Right cardiac atrium (tissue), 5 donors: ENCODE measurements around the gene CTAGE8. TPM values are rescaled to one million over a fixed set of nuclear protein-coding genes. Genes with fewer than 3 reads are reported as not detected.
"Not testable (repeated sequence)": the region's sequence is repeated elsewhere in the genome, so short reads cannot be mapped to it uniquely, and the experiment has no call there.

Experiments used
- ATAC-seq, 2 donors: fragments of 200-7000 bp; cut with Tn5 transposase; one replicate each; pipeline versions ENCODE4 v1.8.0 to v1.9.1; 2020; ENCODE audit warnings: moderate library complexity in 2 of 2, mild to moderate bottlenecking in 1 of 2
- DNase-seq, 3 donors: peaks; one replicate each; pipeline ENCODE4 v3.0.0-alpha.2; 2020
- H3K27ac ChIP-seq: one replicate; pipeline ENCODE4 v1.5.1; 2013; ENCODE audit warnings: mild to moderate bottlenecking, low read length, control low read depth, moderate library complexity
- H3K27me3 ChIP-seq: one replicate; pipeline ENCODE4 v1.6.1; 2013; ENCODE audit not compliant: control insufficient read depth, insufficient read depth
- H3K4me1 ChIP-seq: one replicate; pipeline ENCODE4 v1.6.1; 2013; ENCODE audit warnings: low read length; ENCODE audit not compliant: control insufficient read depth, insufficient read depth
- H3K4me3 ChIP-seq: one replicate; pipeline ENCODE4 v1.5.1; 2013; ENCODE audit warnings: low read length, control low read depth
- H3K9me3 ChIP-seq: one replicate; pipeline ENCODE4 v1.6.1; 2013; ENCODE audit warnings: low read length; ENCODE audit not compliant: control insufficient read depth
- WGBS: extraction: QIAGEN DNeasy Blood & Tissue Kit; methylation state at CpG from one replicate; pipeline ENCODE4 v1.1.7; 2013; 5-methylcytosine and 5-hydroxymethylcytosine counted together
- intact Hi-C, 4 donors: fragments of 100-400 bp; cut with DNase I; formaldehyde crosslinking; loops; one replicate each; pipeline versions ENCODE4 v1.11.0 to v1.14.0; 2022 to 2023
- polyA plus RNA-seq: library from polyadenylated mRNA; stranded (reverse); fragments of 200-250 nt; gene quantifications from one replicate; pipeline ENCODE4 v1.2.3, GENCODE V29; 2013
- total RNA-seq, 4 donors: library from RNA; stranded (reverse); fragmentation: NEBNext Ultra II Directional; extraction: Animal tissue kit (Norgen Biotek cat#: 25700); gene quantifications; one replicate each; pipeline ENCODE4 v1.2.1, GENCODE V29; 2021
- donor health status: healthy with polysubstance abuse.
- donor health status: DM: no; HTN: yes; CAD: no.
- donor health status: DM: no; HTN: no; CAD: no.
- donor health status: DM: no; HTN: yes; CAD: no; lungs with severe emphysema.
- donor health status: DM: yes; HTN: yes; CAD: no.

CTAGE8 gene
- total and polyA plus RNA-seq, 5 donors = 0.14 to 0.91 (median 0.28) TPM

- H3K4me1 ChIP-seq, H3K9me3 ChIP-seq, DNase-seq, ATAC-seq, intact Hi-C loops, H3K27ac ChIP-seq, H3K27me3 ChIP-seq, H3K4me3 ChIP-seq: not testable (repeated sequence)
- 71% methylated on average over 3 of the region's 4 CpGs for WGBS
Observed at GRCh38 chr7:144226866-144227265, 42.2 kb downstream of the CTAGE8 start.

DNA sequence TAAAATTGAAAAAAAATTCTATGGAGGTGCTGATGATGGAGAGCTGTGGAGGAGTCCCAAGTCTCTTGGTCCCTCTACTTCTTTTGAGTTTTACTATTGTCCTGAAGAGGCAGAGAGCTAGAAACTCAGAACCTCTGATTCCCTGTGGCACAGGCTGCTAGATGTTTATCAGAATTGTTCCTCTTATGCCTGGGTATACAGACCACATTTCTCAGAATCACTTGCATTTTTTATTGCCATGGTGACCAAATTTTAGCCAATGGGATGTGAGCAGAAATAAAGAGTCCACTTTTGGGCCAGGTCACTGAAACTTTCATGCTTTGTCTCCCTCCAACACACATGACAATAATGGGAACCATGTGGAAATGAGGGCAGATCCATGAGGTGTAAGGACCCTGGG lies 45.4 kb downstream of the CTAGE8 start:
- DNase-seq, ATAC-seq, intact Hi-C loops, H3K9me3 ChIP-seq, H3K27me3 ChIP-seq, H3K4me3 ChIP-seq, H3K4me1 ChIP-seq, H3K27ac ChIP-seq: not testable (repeated sequence)

GRCh38 chr7:144220531-144220930 lies 48.6 kb downstream of the CTAGE8 start:
- DNase-seq, H3K4me1 ChIP-seq, H3K27me3 ChIP-seq, ATAC-seq, intact Hi-C loops, H3K9me3 ChIP-seq, H3K27ac ChIP-seq, H3K4me3 ChIP-seq: not testable (repeated sequence)

DNA sequence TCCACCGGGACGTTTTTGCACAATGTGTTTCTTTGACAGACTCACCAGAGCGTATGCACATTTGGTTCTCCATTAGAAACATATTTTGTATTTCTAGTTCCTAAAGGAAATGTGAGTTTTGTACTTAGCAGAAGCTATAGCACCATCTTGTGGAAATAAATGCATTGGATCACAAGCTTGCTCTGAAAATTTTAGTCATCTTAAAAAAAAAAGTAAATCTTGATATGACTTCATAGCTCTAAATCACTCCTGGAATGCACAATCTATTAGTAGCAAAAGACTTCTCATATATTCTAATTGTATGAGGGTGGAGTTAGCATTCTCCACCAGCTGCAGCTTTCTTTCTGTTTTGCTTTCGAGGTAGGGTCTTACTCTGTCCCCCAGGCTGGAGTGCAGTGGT lies 49.9 kb downstream of the CTAGE8 start:
- H3K27ac ChIP-seq, H3K4me3 ChIP-seq, H3K27me3 ChIP-seq, H3K4me1 ChIP-seq, H3K9me3 ChIP-seq, DNase-seq, intact Hi-C loops: not testable (repeated sequence)
- peak in 1 of 2 donors; percentile 19 for ATAC-seq
- no CpG with 5 or more reads among the region's 4 CpGs for WGBS

- peak in 1 of 3 donors; percentile 9 for DNase-seq
- WGBS = 99% methylated on average over 1 of the region's 1 CpG
- H3K27ac ChIP-seq, H3K4me3 ChIP-seq, ATAC-seq, intact Hi-C loops, H3K4me1 ChIP-seq, H3K9me3 ChIP-seq, H3K27me3 ChIP-seq: not testable (repeated sequence)
Observed at GRCh38 chr7:144218581-144218980, 50.5 kb downstream of the CTAGE8 start.

- DNase-seq, intact Hi-C loops: not testable (repeated sequence)
- peak in 1 of 2 donors; percentile 27 for ATAC-seq
Observed at GRCh38 chr7:144217200-144217599, 51.9 kb downstream of the CTAGE8 start.

More at GRCh38 chr7:144217200-144217599, 51.9 kb downstream of the CTAGE8 start:
- H3K4me1 ChIP-seq, H3K27me3 ChIP-seq, H3K9me3 ChIP-seq, H3K27ac ChIP-seq, H3K4me3 ChIP-seq: not testable (repeated sequence)

Other genes with a start within 250 kb of the CTAGE8 start
- gene OR2A5, start 220.3 kb downstream of the CTAGE8 start, total RNA-seq = not detected
- gene OR2A5, start 220.3 kb downstream of the CTAGE8 start, polyA plus RNA-seq = not detected
- gene OR2A25, start 199.5 kb downstream of the CTAGE8 start, total RNA-seq = not detected
- gene OR2A25, start 199.5 kb downstream of the CTAGE8 start, polyA plus RNA-seq = not detected
- not detected for gene OR2A12, start 183.0 kb downstream of the CTAGE8 start, total RNA-seq
- not detected for gene OR2A12, start 183.0 kb downstream of the CTAGE8 start, polyA plus RNA-seq
- gene OR2A2, start 159.7 kb downstream of the CTAGE8 start, total RNA-seq = not detected
- not detected for gene OR2A2, start 159.7 kb downstream of the CTAGE8 start, polyA plus RNA-seq
- not detected for gene OR2A14, start 146.1 kb downstream of the CTAGE8 start, total RNA-seq
- gene OR2A14, start 146.1 kb downstream of the CTAGE8 start, polyA plus RNA-seq = not detected
- gene CTAGE4, start 85.8 kb downstream of the CTAGE8 start, total RNA-seq = under 1 TPM in 3 of 4 donors, not detected in 1; 0.14 to 0.28 (median 0.24) TPM
- 0.41 TPM for gene CTAGE4, start 85.8 kb downstream of the CTAGE8 start, polyA plus RNA-seq
- gene ARHGEF35, start 73.5 kb downstream of the CTAGE8 start, total RNA-seq = 1 to 10 TPM in 3 of 4 donors, under 1 TPM in 1; 0.29 to 4.1 (median 2.6) TPM
- gene ARHGEF35, start 73.5 kb downstream of the CTAGE8 start, polyA plus RNA-seq = 2.9 TPM
- gene OR2A42, start 29.7 kb downstream of the CTAGE8 start, total RNA-seq = not detected
- 0.20 TPM for gene OR2A42, start 29.7 kb downstream of the CTAGE8 start, polyA plus RNA-seq
- 1 to 10 TPM in 3 of 4 donors, under 1 TPM in 1; 0.40 to 1.5 (median 1.4) TPM for gene OR2A7, start 4.5 kb downstream of the CTAGE8 start, total RNA-seq
- gene OR2A7, start 4.5 kb downstream of the CTAGE8 start, polyA plus RNA-seq = 0.45 TPM
- under 1 TPM in 1 of 4 donors, not detected in 3; 0.39 TPM for gene OR2A1, start 43.1 kb upstream of the CTAGE8 start, total RNA-seq
- 0.02 TPM for gene OR2A1, start 43.1 kb upstream of the CTAGE8 start, polyA plus RNA-seq
- 1 to 10 TPM; 3.2 to 4.4 (median 4.3) TPM for gene ARHGEF5, start 86.1 kb upstream of the CTAGE8 start, total RNA-seq
- gene ARHGEF5, start 86.1 kb upstream of the CTAGE8 start, polyA plus RNA-seq = 1.9 TPM
- not detected for gene NOBOX, start 134.4 kb upstream of the CTAGE8 start, total RNA-seq
- gene NOBOX, start 134.4 kb upstream of the CTAGE8 start, polyA plus RNA-seq = not detected